Mononuclear cell (primary cell): ENCODE data around the gene KCNJ11. TPM values are rescaled to one million over a fixed set of nuclear protein-coding genes. Genes with fewer than 3 reads are reported as not detected.

Experiments
- H3K27me3 ChIP-seq: 2 replicates; pipeline ENCODE4 v1.6.0; 2011; ENCODE audit warnings: low read length, control low read depth; ENCODE audit not compliant: insufficient read depth
- H3K4me1 ChIP-seq: 2 replicates; pipeline ENCODE4 v1.5.1; 2011; ENCODE audit warnings: mild to moderate bottlenecking, low read length, control low read depth; ENCODE audit not compliant: insufficient read depth
- H3K4me3 ChIP-seq: 2 replicates; pipeline ENCODE4 v1.5.1; 2011; ENCODE audit warnings: mild to moderate bottlenecking, low read length, moderate library complexity
- H3K9me3 ChIP-seq: 2 replicates; pipeline ENCODE4 v1.5.1; 2011; ENCODE audit warnings: low read depth, mild to moderate bottlenecking, control low read depth, low read length
- total RNA-seq: library from RNA; depleted of rRNA; stranded (reverse); fragments of >200 nt; gene quantifications from one replicate; pipeline ENCODE4 v1.2.3, GENCODE V29; 2012

KCNJ11 gene
- total RNA-seq, 1 donor, result 0.10 TPM

DNA sequence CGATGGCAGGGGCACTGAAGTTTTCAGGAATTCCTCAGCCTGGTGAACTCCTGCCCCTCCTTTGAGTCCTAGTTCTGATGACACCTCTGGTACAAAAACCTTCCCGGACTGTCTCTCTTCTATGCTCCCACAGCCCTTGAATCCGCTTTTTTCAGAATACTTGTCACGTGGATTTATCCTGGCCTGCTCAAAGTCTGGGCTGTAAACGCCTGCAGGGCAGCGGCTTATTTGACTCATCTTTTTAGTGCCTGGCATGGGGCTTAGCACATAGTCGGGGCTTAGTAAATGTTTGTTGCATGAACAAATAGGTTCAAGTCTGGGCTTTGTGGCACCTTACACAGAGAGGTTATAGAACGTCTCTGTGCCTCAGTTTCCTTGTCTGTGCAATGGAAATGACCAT lies 13.4 kb upstream of the KCNJ11 start:
- H3K27me3 ChIP-seq, result no peaks in the 10 kb centered on the region
- no peak overlapping the region for H3K4me3 ChIP-seq
- H3K9me3 ChIP-seq, result no peaks in the 10 kb centered on the region
- H3K4me1 ChIP-seq, result no peaks in the 10 kb centered on the region

DNA sequence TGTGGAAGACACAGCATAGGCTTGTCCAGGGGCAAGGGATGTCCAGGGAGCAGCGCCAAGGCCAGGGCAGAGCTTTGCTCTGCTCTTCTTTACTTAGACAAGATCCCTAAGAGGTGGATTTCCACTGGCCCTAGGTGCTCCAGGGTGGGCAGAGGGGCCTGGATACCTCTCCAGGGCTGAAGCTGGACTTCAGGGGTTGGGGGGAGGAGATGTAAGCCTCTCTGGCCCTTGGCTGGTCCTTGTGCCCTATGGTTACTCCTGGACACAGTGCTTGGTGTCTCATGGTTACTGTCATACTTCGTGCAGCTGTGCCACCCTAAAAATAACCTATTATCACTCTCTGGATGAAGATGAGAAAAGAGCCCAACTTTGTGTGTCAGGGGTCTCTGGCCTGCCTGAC lies 12.9 kb upstream of the KCNJ11 start:
- no peaks in the 10 kb centered on the region for H3K27me3 ChIP-seq
- H3K4me3 ChIP-seq, result no peak overlapping the region
- no peaks in the 10 kb centered on the region for H3K9me3 ChIP-seq
- H3K4me1 ChIP-seq, result no peaks in the 10 kb centered on the region

DNA sequence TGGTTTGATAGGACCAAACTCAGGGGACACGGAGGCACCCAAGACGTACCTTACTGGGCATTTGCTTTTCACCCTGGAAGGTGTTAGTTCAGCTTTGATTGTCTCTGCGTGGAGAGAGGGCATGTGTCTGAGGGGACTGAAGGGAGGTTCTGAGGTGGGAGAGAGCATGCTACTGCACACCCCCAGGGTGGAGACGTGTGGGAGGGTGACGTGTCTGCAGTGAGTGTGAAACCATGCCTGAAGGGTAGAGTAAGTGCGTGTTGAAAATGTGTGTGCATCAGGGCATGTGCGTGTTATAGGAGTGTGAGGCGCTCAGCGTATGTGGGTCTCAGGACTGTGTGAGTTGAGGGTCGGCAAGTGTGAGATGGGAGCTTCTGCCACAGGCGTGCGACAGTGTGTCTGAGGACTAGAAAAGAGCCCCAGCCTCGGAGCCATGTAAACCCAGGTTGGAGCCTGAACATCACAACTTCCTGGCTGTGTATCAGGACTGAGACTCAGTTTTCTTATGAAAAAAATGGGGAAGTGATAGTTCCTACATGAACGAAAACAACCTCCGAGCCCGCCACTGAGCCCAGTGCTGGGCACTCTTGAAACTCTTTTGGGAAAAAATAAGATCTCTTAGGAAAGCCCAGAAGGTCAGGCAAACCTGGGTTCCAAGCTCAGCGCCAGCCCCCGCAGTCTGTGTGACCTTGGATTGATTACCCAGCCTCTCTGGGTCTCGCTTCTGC lies 11.8 kb upstream of the KCNJ11 start:
- H3K4me3 ChIP-seq, result no peak overlapping the region

DNA sequence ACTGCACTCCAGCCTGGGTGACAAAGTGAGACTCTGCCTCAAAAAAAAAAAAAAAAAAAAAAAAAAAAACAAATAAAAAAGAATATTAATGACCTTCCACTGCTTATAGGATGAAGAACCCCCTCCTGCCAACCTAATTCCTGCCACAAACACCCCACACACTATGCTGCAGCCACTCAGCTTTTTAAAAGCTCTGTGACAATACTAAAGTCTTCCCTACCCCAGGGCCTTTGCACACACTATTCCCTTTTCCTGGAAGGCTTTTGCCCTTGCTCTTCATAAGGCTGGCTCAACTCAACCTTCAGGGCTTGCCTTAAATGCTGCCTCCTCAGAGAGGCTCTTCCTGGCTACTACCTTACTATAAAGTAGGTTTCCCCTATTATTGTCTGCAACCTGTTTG lies 10.8 kb upstream of the KCNJ11 start:
- no peaks in the 10 kb centered on the region for H3K9me3 ChIP-seq
- no peaks in the 10 kb centered on the region for H3K27me3 ChIP-seq
- no peak overlapping the region for H3K4me3 ChIP-seq
- H3K4me1 ChIP-seq, result no peaks in the 10 kb centered on the region

More for the DNA sequence above, 11.8 kb upstream of the KCNJ11 start:
- no peaks in the 10 kb centered on the region for H3K4me1 ChIP-seq
- H3K27me3 ChIP-seq, result no peaks in the 10 kb centered on the region
- no peaks in the 10 kb centered on the region for H3K9me3 ChIP-seq

- H3K27me3 ChIP-seq, result no peaks in the 10 kb centered on the region
- no peaks in the 10 kb centered on the region for H3K4me1 ChIP-seq
- no peaks in the 10 kb centered on the region for H3K9me3 ChIP-seq
- H3K4me3 ChIP-seq, result no peak overlapping the region
Measured at GRCh38 chr11:17397311-17398002, 9.0 kb upstream of the KCNJ11 start.

DNA sequence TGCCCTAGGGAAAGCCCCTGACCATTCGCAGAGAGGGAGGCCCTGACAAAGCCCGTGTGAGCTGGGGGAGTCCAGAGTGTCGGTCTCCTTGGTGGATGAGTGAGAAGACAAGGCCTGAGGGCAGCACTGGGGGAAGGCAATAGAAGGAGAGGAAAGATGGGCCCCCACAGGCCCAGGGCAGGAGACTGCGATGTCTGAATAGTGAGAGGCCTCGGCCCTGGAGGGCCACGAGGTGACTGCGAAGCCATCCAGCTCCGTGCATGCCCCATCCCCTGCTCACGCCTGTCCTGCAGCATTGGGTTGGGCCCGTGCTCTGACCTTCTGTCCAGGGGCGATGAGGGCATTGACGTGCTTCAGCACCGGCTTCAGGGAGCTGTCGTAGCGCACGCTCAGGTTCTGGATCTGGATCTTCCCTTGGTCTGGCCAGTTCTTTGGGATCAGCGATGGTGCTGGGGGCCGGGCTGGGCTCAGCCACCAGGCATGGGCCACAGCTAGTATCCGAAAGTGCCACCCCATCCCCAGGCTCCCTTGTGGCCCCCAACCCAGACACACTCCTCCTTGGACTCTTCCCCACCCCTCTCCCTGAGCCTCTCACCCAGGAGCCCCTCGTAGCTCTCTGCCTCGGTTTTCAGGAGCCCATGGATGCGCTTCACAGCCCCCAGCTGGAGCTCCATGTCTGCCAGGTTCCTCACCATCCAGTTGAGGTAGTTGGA lies 8.3 kb upstream of the KCNJ11 start:
- no peaks in the 10 kb centered on the region for H3K4me1 ChIP-seq
- no peak overlapping the region for H3K4me3 ChIP-seq

DNA sequence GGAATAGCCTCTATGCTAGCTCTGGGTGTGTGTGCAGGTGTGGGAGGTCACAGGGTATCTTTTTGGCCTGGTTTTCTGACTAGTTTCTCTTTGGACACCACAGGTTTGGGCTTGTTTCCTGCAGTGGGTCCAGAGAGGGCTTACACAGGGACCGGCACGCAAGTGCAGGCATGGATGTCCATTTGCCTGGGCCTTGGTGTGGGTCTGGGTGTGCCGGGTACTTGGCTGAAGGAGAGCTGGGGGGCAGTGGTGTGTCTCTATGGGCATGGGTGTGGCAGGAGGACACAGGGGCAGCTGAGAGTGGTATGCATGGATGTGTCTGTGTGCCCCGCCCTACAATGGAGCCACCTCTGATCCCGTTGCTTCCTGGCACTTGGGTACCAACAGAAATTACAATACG lies 7.5 kb upstream of the KCNJ11 start:
- H3K4me1 ChIP-seq, result no peaks in the 10 kb centered on the region
- no peaks in the 10 kb centered on the region for H3K9me3 ChIP-seq

More for the DNA sequence above, 8.3 kb upstream of the KCNJ11 start:
- no peaks in the 10 kb centered on the region for H3K9me3 ChIP-seq
- H3K27me3 ChIP-seq, result no peaks in the 10 kb centered on the region

GRCh38 chr11:17395554-17395961 lies 7.1 kb upstream of the KCNJ11 start:
- Histone ChIP-seq H3K4me1 (no peaks in the 10 kb centered on the region), H3K27me3 (no peaks in the 10 kb centered on the region), H3K9me3 (no peaks in the 10 kb centered on the region), H3K4me3 (no peak overlapping the region)

More for the DNA sequence above, 7.5 kb upstream of the KCNJ11 start:
- no peaks in the 10 kb centered on the region for H3K27me3 ChIP-seq
- no peak overlapping the region for H3K4me3 ChIP-seq

- Histone ChIP-seq H3K4me1 (peaks cover under 1% of the 10 kb centered on the region), H3K4me3 (no peak overlapping the region), H3K9me3 (no peaks in the 10 kb centered on the region), H3K27me3 (peaks cover 2% of the 10 kb centered on the region)
Measured at GRCh38 chr11:17394743-17395390, 6.4 kb upstream of the KCNJ11 start.

DNA sequence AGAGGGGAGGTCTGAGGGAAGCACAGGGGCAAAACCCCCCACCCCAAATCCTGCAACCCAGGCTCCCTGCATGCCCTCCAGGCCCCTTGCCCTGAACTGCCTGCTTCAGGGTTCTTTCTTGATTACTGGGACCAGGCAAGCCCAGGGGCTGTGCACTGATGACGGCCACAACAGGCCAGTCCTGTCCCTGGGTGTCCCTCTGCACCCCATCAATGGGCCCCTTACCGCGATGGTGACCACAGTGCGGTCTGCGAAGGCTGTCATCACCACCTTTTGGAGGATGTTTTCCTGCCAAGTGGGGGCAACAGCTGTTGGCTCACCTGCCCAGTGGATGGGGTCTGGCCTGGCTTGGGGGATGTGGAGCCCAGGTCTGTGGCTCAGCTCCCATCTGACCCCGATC lies 5.0 kb upstream of the KCNJ11 start:
- peaks cover 6% of the 10 kb centered on the region for H3K4me1 ChIP-seq
- peaks cover 2% of the 10 kb centered on the region for H3K27me3 ChIP-seq
- no peak overlapping the region for H3K4me3 ChIP-seq
- no peaks in the 10 kb centered on the region for H3K9me3 ChIP-seq

DNA sequence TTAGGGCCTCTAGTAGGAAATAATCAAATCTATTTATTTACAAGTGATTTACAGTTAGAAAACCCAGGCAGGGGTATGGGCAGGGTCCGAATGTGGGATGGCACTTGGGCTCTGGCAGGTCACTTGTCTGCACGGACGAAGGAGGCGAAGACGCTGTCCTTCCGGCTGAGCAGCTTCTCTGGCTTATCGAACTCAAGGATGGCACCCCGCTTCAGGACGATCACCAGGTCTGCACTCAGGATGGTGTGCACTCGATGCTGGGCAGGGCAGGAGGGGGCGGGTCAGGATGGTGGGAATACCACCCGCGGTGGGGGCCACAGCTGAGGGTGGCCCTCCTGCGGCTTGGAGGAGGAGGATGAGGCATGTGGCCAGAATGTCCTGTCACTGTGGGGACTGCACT lies 4.4 kb upstream of the KCNJ11 start:
- Histone ChIP-seq H3K4me1 (peaks cover 6% of the 10 kb centered on the region), H3K4me3 (no peak overlapping the region), H3K9me3 (no peaks in the 10 kb centered on the region), H3K27me3 (peaks cover 2% of the 10 kb centered on the region)

- Histone ChIP-seq H3K4me1 (peaks cover 6% of the 10 kb centered on the region), H3K9me3 (no peaks in the 10 kb centered on the region), H3K4me3 (no peak overlapping the region)
Measured at GRCh38 chr11:17391493-17392355, 3.3 kb upstream of the KCNJ11 start.

DNA sequence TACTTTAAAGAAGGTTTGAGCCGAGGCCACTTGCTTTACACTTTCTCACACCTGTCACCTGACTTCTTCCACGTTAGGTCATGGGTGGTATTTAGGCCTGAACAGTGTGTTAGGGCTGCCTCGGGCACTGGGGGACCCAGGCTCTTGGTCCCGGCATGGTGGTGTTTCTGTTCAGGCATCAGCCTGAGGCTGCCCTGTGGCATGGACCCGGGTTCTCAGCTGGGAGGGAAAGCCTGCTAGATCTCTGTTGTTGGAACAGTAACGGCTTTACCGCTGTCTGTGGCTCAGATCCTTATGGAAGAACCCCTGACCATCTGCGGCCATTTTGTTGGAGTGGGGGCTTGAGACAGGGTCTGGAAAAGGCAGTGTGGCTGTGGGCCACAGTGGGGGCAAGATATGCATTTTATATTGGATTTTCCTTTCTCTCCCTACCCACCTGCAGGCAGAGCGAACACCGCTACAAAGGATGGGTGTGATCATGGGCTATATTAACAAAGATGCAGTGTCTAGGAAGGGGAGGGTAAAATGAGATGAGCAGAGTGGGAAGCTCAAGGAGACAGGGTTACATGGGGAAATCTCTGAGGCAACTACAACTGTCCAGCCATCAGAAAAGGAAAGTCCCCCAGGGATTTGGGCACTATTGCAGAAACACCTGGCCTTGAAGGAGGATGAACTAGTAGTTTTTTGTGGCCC lies 1.6 kb upstream of the KCNJ11 start:
- H3K27me3 ChIP-seq, result peaks cover 2% of the 10 kb centered on the region
- no peaks in the 10 kb centered on the region for H3K9me3 ChIP-seq
- peak overlapping the region; percentile 31 for H3K4me3 ChIP-seq
- peaks cover 6% of the 10 kb centered on the region for H3K4me1 ChIP-seq

More at GRCh38 chr11:17391493-17392355, 3.3 kb upstream of the KCNJ11 start:
- peaks cover 2% of the 10 kb centered on the region for H3K27me3 ChIP-seq
